HepG2 (cell line): ENCODE data around the gene UTRN. TPM values are rescaled to one million over a fixed set of nuclear protein-coding genes. Genes with fewer than 3 reads are reported as not detected.

Experiments used
- CEBPG ChIP-seq: IDR thresholded peaks from 2 replicates; pipeline ENCODE4 v1.6.1; 2016
- FUBP1 ChIP-seq: sonication (generic); formaldehyde crosslinking; IDR thresholded peaks from 2 replicates; pipeline ENCODE4 v1.5.1; 2020; ENCODE audit warnings: missing genetic modification reagents, mild to moderate bottlenecking, borderline replicate concordance
- GTF2F1 ChIP-seq: fragments of 150-350 bp; IDR thresholded peaks from 2 replicates; pipeline ENCODE4 v1.6.1; 2014; ENCODE audit warnings: low read length
- HDAC6 ChIP-seq: fragments of 200-600 bp; sonication (generic); IDR thresholded peaks from 2 replicates; pipeline ENCODE4 v1.7.0; 2017; ENCODE audit warnings: mild to moderate bottlenecking, antibody characterized with exemption, low read length, low read depth
- HIC2 ChIP-seq: sonication (generic); formaldehyde crosslinking; IDR thresholded peaks from 2 replicates; pipeline ENCODE4 v1.9.0; 2022; ENCODE audit warnings: low read depth, missing genetic modification reagents
- IKZF5 ChIP-seq: IDR thresholded peaks from 2 replicates; pipeline ENCODE4 v1.6.1; 2018; ENCODE audit warnings: missing genetic modification reagents, mild to moderate bottlenecking, missing compliant biosample characterization
- NR2F2 ChIP-seq: IDR thresholded peaks from 2 replicates; pipeline ENCODE4 v1.6.1; 2012; ENCODE audit warnings: low read depth, inconsistent platforms, borderline replicate concordance
- PLRG1 ChIP-seq: fragments of 450-650 bp; conservative IDR thresholded peaks from 2 replicates; pipeline ENCODE4 v1.6.1; 2016
- RFX3 ChIP-seq: IDR thresholded peaks from 2 replicates; pipeline ENCODE4 v1.6.1; 2016; ENCODE audit warnings: missing biosample characterization, missing genetic modification reagents
- SALL1 ChIP-seq: sonication (generic); formaldehyde crosslinking; IDR thresholded peaks from 2 replicates; pipeline ENCODE4 v1.8.0; 2022; ENCODE audit warnings: mild to moderate bottlenecking, missing genetic modification reagents
- SALL2 ChIP-seq: sonication (generic); formaldehyde crosslinking; IDR thresholded peaks from 2 replicates; pipeline ENCODE4 v1.8.1; 2023; ENCODE audit warnings: mild to moderate bottlenecking, missing genetic modification reagents, inconsistent platforms
- TAF15 ChIP-seq: fragments of 200-400 bp; formaldehyde crosslinking; IDR thresholded peaks from one replicate; pipeline ENCODE4 v1.6.1; 2018; ENCODE audit warnings: mild to moderate bottlenecking, low read depth, low read length; ENCODE audit not compliant: poor library complexity, severe bottlenecking
- THYN1 ChIP-seq: sonication (generic); formaldehyde crosslinking; IDR thresholded peaks from 2 replicates; pipeline ENCODE4 v1.8.1; 2023; ENCODE audit warnings: low read depth, mild to moderate bottlenecking, moderate library complexity, missing genetic modification reagents, borderline replicate concordance
- WIZ ChIP-seq: sonication (generic); formaldehyde crosslinking; IDR thresholded peaks from 2 replicates; pipeline ENCODE4 v1.5.1; 2020; ENCODE audit warnings: mild to moderate bottlenecking, missing genetic modification reagents
- ZMYM3 ChIP-seq: sonication (generic); formaldehyde crosslinking; IDR thresholded peaks from 2 replicates; pipeline ENCODE4 v1.5.1; 2020; ENCODE audit warnings: mild to moderate bottlenecking, missing genetic modification reagents
- ZNF256 ChIP-seq: sonication (generic); formaldehyde crosslinking; conservative IDR thresholded peaks from 2 replicates; pipeline ENCODE4 v1.4.0; 2020; ENCODE audit warnings: missing genetic modification reagents
- ZNF33B ChIP-seq: sonication (generic); formaldehyde crosslinking; IDR thresholded peaks from 2 replicates; pipeline ENCODE4 v1.5.1; 2020; ENCODE audit warnings: mild to moderate bottlenecking, missing genetic modification reagents
- ZNF691 ChIP-seq: sonication (generic); formaldehyde crosslinking; IDR thresholded peaks from 2 replicates; pipeline ENCODE4 v1.4.0; 2020; ENCODE audit warnings: missing genetic modification reagents, low read depth, mild to moderate bottlenecking, borderline replicate concordance
- ZNF704 ChIP-seq: sonication (generic); formaldehyde crosslinking; IDR thresholded peaks from 2 replicates; pipeline ENCODE4 v1.8.1; 2023; ENCODE audit warnings: mild to moderate bottlenecking, inconsistent platforms, moderate library complexity, missing genetic modification reagents, borderline replicate concordance
- ZNF770 ChIP-seq: sonication (generic); formaldehyde crosslinking; IDR thresholded peaks from 2 replicates; pipeline ENCODE4 v1.5.0; 2020; ENCODE audit warnings: mild to moderate bottlenecking, missing genetic modification reagents
- ZSCAN31 ChIP-seq: sonication (generic); formaldehyde crosslinking; IDR thresholded peaks from 2 replicates; pipeline ENCODE4 v1.5.0; 2020; ENCODE audit warnings: low read depth, mild to moderate bottlenecking, missing genetic modification reagents
- polyA plus RNA-seq, 8 experiments: library from polyadenylated mRNA; depleted of rRNA in 3 of 8; stranded (reverse) in 7 of 8; unstranded in 1 of 8; fragments of >200 nt; fragmentation: Illumina TruSeq in 4 of 8; extraction: Trizol in 4 of 8; gene quantifications; 2 replicates each; pipeline versions ENCODE4 v1.2.1 to v1.2.3, GENCODE V29; 2011 to 2016; ENCODE audit warnings: low read depth in 4 of 8, missing spikeins in 1 of 8, mixed read lengths in 1 of 8; ENCODE audit not compliant: insufficient read depth in 1 of 8
- total RNA-seq, 5 experiments: library from RNA; depleted of rRNA; stranded (reverse); fragments of >200 nt; fragmentation: Illumina TruSeq; extraction: Trizol; gene quantifications; 2 replicates each; pipeline ENCODE4 v1.2.3, GENCODE V29; 2016; ENCODE audit warnings: low read depth in 1 of 5

Gene UTRN
- total and polyA plus RNA-seq, 2 of the 13 experiments (the other 11 are each of a cell fraction or from before 2014, with no cell fraction given), result 102 to 116 TPM

- TF ChIP-seq WIZ (CRISPR knock-in tag) (no peak), NR2F2 (peak; percentile 54; the same call in 1 of the 2 replicates), ZSCAN31 (0 out of 2 replicates have a peak, but pooled peaks have one; percentile 33), ZNF691 (CRISPR knock-in tag) (no peak), PLRG1 (no peak), ZMYM3 (CRISPR knock-in tag) (no peak), HDAC6 (no peak), SALL1 (CRISPR knock-in tag) (peak; percentile 44; the same call in 1 of the 2 replicates), TAF15 (no peak), FUBP1 (CRISPR knock-in tag) (no peak), ZNF770 (no peak), RFX3 (CRISPR knock-in tag) (no peak), GTF2F1 (no peak), ZNF256 (CRISPR knock-in tag) (no peak), HIC2 (CRISPR knock-in tag) (no peak), SALL2 (CRISPR knock-in tag) (0 out of 2 replicates have a peak, but pooled peaks have one; percentile 22), THYN1 (CRISPR knock-in tag) (0 out of 2 replicates have a peak, but pooled peaks have one; percentile 1), ZNF704 (CRISPR knock-in tag) (no peak), ZNF33B (CRISPR knock-in tag) (no peak), CEBPG (CRISPR knock-in tag) (peak; percentile 56), IKZF5 (CRISPR knock-in tag) (no peak; the same call in 1 of the 2 replicates)
Measured at GRCh38 chr6:144302701-144303372, 17.7 kb downstream of the UTRN start (continued).
